Ascending aorta (tissue), 2 donors: ENCODE measurements around the gene CLDN12. TPM values are rescaled to one million over a fixed set of nuclear protein-coding genes. Genes with fewer than 3 reads are reported as not detected.

Experiments used
- DNase-seq, 2 donors: peaks; one replicate each; pipeline ENCODE4 v3.0.0-alpha.2; 2019; ENCODE audit warnings: low spot score in 2 of 2
- H3K27ac ChIP-seq, 2 donors: fragments of 200-600 bp; sonication (generic); one replicate each; pipeline ENCODE4 v1.5.1; 2016 to 2017; ENCODE audit warnings: mild to moderate bottlenecking in 1 of 2
- H3K27me3 ChIP-seq: fragments of 200-600 bp; sonication (generic); one replicate; pipeline ENCODE4 v1.5.1; 2017
- H3K36me3 ChIP-seq, 2 donors: fragments of 200-600 bp; sonication (generic); one replicate each; pipeline ENCODE4 v1.5.1; 2016
- H3K4me1 ChIP-seq, 2 donors: fragments of 200-600 bp; sonication (generic); one replicate each; pipeline ENCODE4 v1.5.1; 2016 to 2017; ENCODE audit warnings: mild to moderate bottlenecking in 1 of 2
- H3K4me3 ChIP-seq, 2 donors: fragments of 200-600 bp; sonication (generic); one replicate each; pipeline ENCODE4 v1.5.1; 2016 to 2017; ENCODE audit warnings: mild to moderate bottlenecking in 1 of 2
- H3K9me3 ChIP-seq, 2 donors: fragments of 200-600 bp; sonication (generic); one replicate each; pipeline ENCODE4 v1.5.1; 2016
- CTCF ChIP-seq, 3 experiments: fragments of 200-600 bp in 2 of 3; fragments of 450-650 bp in 1 of 3; sonication (generic) in 2 of 3; IDR thresholded peaks; one replicate each; pipeline ENCODE4 v1.5.1; 2016 to 2019; ENCODE audit warnings: antibody characterized with exemption in 3 of 3, mild to moderate bottlenecking in 1 of 3, moderate library complexity in 1 of 3
- intact Hi-C: fragments of 100-400 bp; cut with DNase I; formaldehyde crosslinking; loops from one replicate; pipeline ENCODE4 v1.15.1; 2023
- total RNA-seq: library from RNA; depleted of rRNA; stranded (reverse); fragments of >200 nt; gene quantifications from one replicate; pipeline ENCODE4 v1.1.0, GENCODE V29; 2016

Gene CLDN12
- total RNA-seq, 1 donor from 2014 or later: 55.3 TPM

GRCh38 chr7:90412458-90413184, 9.4 kb downstream of the CLDN12 start:
- peaks cover 6 to 45% of the 10 kb centered on the region in 2 donors for H3K36me3 ChIP-seq
- DNase-seq: no peak

GRCh38 chr7:90413185-90413528, 9.9 kb downstream of the CLDN12 start:
- intact Hi-C loops: no loop called here
- DNase-seq: no peak
- Histone ChIP-seq H3K4me1 (no peaks in the 10 kb centered on the region), H3K27ac (no peak overlapping the region), H3K27me3 (no peaks in the 10 kb centered on the region), H3K4me3 (no peak overlapping the region), H3K36me3 (peaks cover 6 to 39% of the 10 kb centered on the region in 2 donors), H3K9me3 (no peaks in the 10 kb centered on the region)
- no peak for TF ChIP-seq CTCF (IDR thresholded peaks at IDR 0.05)

More at GRCh38 chr7:90412458-90413184, 9.4 kb downstream of the CLDN12 start:
- Histone ChIP-seq H3K27me3 (no peaks in the 10 kb centered on the region), H3K27ac (no peak overlapping the region), H3K9me3 (no peaks in the 10 kb centered on the region), H3K4me3 (no peak overlapping the region), H3K4me1 (no peaks in the 10 kb centered on the region)
- intact Hi-C loops: no loop called here
- no peak for TF ChIP-seq CTCF (IDR thresholded peaks at IDR 0.05)

GRCh38 chr7:90421651-90422050, 18.4 kb downstream of the CLDN12 start:
- Histone ChIP-seq H3K9me3 (no peaks in the 10 kb centered on the region), H3K27ac (no peak overlapping the region), H3K27me3 (no peaks in the 10 kb centered on the region), H3K4me3 (no peak overlapping the region), H3K4me1 (no peaks in the 10 kb centered on the region), H3K36me3 (no peaks in the 10 kb centered on the region)
- DNase-seq: no peak
- intact Hi-C loops: no loop called here
- no peak for TF ChIP-seq CTCF (IDR thresholded peaks at IDR 0.05)

- no peaks in the 10 kb centered on the region for H3K4me1 ChIP-seq
- no peaks in the 10 kb centered on the region for H3K36me3 ChIP-seq
- H3K27ac ChIP-seq: no peak overlapping the region
- no peak overlapping the region for H3K4me3 ChIP-seq
- no peak for TF ChIP-seq CTCF (IDR thresholded peaks at IDR 0.05)
- intact Hi-C loops: loop anchor here (5.0 kb wide), 2 partner anchors 112 to 162 kb away; no protein-coding TSS in a partner anchor
- H3K9me3 ChIP-seq: no peaks in the 10 kb centered on the region
- H3K27me3 ChIP-seq: no peaks in the 10 kb centered on the region
- DNase-seq: no peak
Measured at GRCh38 chr7:90424720-90425119, 21.5 kb downstream of the CLDN12 start.

GRCh38 chr7:90425376-90425775, 22.1 kb downstream of the CLDN12 start:
- intact Hi-C loops: loop anchor here (5.0 kb wide), 2 partner anchors 113 to 163 kb away; no protein-coding TSS in a partner anchor
- no peaks in the 10 kb centered on the region for H3K36me3 ChIP-seq
- no peak for TF ChIP-seq CTCF (IDR thresholded peaks at IDR 0.05)
- H3K27me3 ChIP-seq: no peaks in the 10 kb centered on the region
- no peaks in the 10 kb centered on the region for H3K9me3 ChIP-seq
- H3K4me3 ChIP-seq: no peak overlapping the region
- H3K27ac ChIP-seq: no peak overlapping the region
- no peak for DNase-seq
- H3K4me1 ChIP-seq: no peaks in the 10 kb centered on the region
